HCT116 (cell line): ENCODE data around the gene KCTD17. TPM values are rescaled to one million over a fixed set of nuclear protein-coding genes. Genes with fewer than 3 reads are reported as not detected.

Experiments used
- ATAC-seq: fragments of 200-7000 bp; cut with Tn5 transposase; 2 replicates; pipeline ENCODE4 v1.9.1; 2020; ENCODE audit warnings: mild to moderate bottlenecking, moderate library complexity
- BruUV-seq: library from RNA; stranded (reverse); fragments of 400-500 nt; replicated peaks from 2 replicates; lab custom pipeline; 2021; lab: Mats Ljungman, UMichigan
- CTCF ChIA-PET: fragments of 300-600 bp; sonication (Branson Sonifier 250); formaldehyde crosslinking; loops from one replicate; lab custom pipeline; 2021; ENCODE audit warnings: antibody characterized with exemption; lab: Charles Lee
- POLR2A ChIA-PET: fragments of 300-600, 350-600 bp; sonication (Branson Sonifier 250); formaldehyde crosslinking; loops from one replicate; lab custom pipeline; 2021; ENCODE audit warnings: antibody characterized with exemption; lab: Charles Lee
- RAD21 ChIA-PET, 2 experiments: fragments of 300-600 bp; sonication (Branson Sonifier 250); formaldehyde crosslinking; loops; one replicate each; lab custom pipeline; 2023; ENCODE audit warnings: low total read pairs in 2 of 2; ENCODE audit not compliant: uncharacterized antibody in 2 of 2, unreplicated experiment in 2 of 2, low non-redundant PET in 1 of 2; lab: Charles Lee
- DNase-seq: peaks from one replicate; pipeline ENCODE4 v3.0.0-alpha.2; 2010; ENCODE audit warnings: low read depth, low spot score
- H2AFZ ChIP-seq: fragments of 200-600 bp; shearing (Covaris generic), sonication (generic); 2 replicates; pipeline ENCODE4 v1.6.1; 2017; ENCODE audit warnings: low read depth, mixed run types, mixed read lengths, antibody characterized with exemption, low read length; ENCODE audit not compliant: poor library complexity, severe bottlenecking
- H3K27ac ChIP-seq: 2 replicates; pipeline ENCODE4 v1.5.1; 2012; ENCODE audit warnings: low read depth, low read length
- H3K27me3 ChIP-seq: fragments of 200-600 bp; sonication (generic); 2 replicates; pipeline ENCODE4 v1.6.1; 2016; ENCODE audit warnings: mixed run types, low read length, mixed read lengths; ENCODE audit not compliant: insufficient read depth
- H3K36me3 ChIP-seq, 2 experiments: fragments of 200-500 bp in 1 of 2; fragments of 200-600 bp in 1 of 2; sonication (Bioruptor generic) in 1 of 2; sonication (generic) in 1 of 2; 2 replicates each; pipeline versions ENCODE4 v1.5.1 to v1.6.1; 2014 to 2016; ENCODE audit warnings: low read length in 2 of 2, inconsistent platforms in 1 of 2, mixed read lengths in 1 of 2, mixed run types in 1 of 2; ENCODE audit not compliant: insufficient read depth in 2 of 2, control insufficient read depth in 1 of 2
- H3K4me1 ChIP-seq, 2 experiments: fragments of 200-600 bp in 1 of 2; sonication (generic) in 1 of 2; 2 replicates each; pipeline versions ENCODE4 v1.5.1 to v1.6.1; 2012 to 2017; ENCODE audit warnings: low read length in 2 of 2, inconsistent platforms in 1 of 2, mild to moderate bottlenecking in 1 of 2, mixed read lengths in 1 of 2, mixed run types in 1 of 2, moderate library complexity in 1 of 2; ENCODE audit not compliant: insufficient read depth in 2 of 2, control insufficient read depth in 1 of 2
- H3K4me2 ChIP-seq: fragments of 200-600 bp; sonication (generic); 2 replicates; pipeline ENCODE4 v1.6.1; 2017; ENCODE audit warnings: mixed run types, low read length, mixed read lengths
- H3K4me3 ChIP-seq, 2 experiments: fragments of 200-600 bp in 1 of 2; sonication (generic) in 1 of 2; replicated peaks in 1 of 2; 2 replicates each; pipeline ENCODE4 v1.5.1; 2011 to 2016; ENCODE audit warnings: low read length in 2 of 2, control low read depth in 1 of 2, low read depth in 1 of 2, mild to moderate bottlenecking in 1 of 2, mixed read lengths in 1 of 2, mixed run types in 1 of 2
- H3K79me2 ChIP-seq: fragments of 200-600 bp; sonication (generic); 2 replicates; pipeline ENCODE4 v1.6.1; 2017; ENCODE audit warnings: mild to moderate bottlenecking, mixed run types, low read length, moderate library complexity, mixed read lengths; ENCODE audit not compliant: insufficient read depth
- H3K9ac ChIP-seq: fragments of 200-600 bp; sonication (generic); 2 replicates; pipeline ENCODE4 v1.6.1; 2016; ENCODE audit warnings: low read length, mixed read lengths
- H3K9me2 ChIP-seq: fragments of 200-600 bp; sonication (generic), shearing (Covaris generic); 2 replicates; pipeline ENCODE4 v1.6.1; 2017; ENCODE audit warnings: mixed run types, mild to moderate bottlenecking, moderate library complexity; ENCODE audit not compliant: insufficient read depth
- H3K9me3 ChIP-seq, 2 experiments: fragments of 200-500 bp in 1 of 2; fragments of 200-600 bp in 1 of 2; sonication (Bioruptor generic) in 1 of 2; sonication (generic) in 1 of 2; 2 replicates each; pipeline ENCODE4 v1.6.1; 2014 to 2017; ENCODE audit warnings: low read length in 2 of 2, mixed read lengths in 2 of 2, inconsistent platforms in 1 of 2, low read depth in 1 of 2, mild to moderate bottlenecking in 1 of 2, mixed run types in 1 of 2, moderate library complexity in 1 of 2; ENCODE audit not compliant: control insufficient read depth in 1 of 2, insufficient read depth in 1 of 2
- H4K20me1 ChIP-seq: fragments of 200-600 bp; sonication (generic), shearing (Covaris generic); 2 replicates; pipeline ENCODE4 v1.6.1; 2017; ENCODE audit warnings: mixed run types, mild to moderate bottlenecking, moderate library complexity; ENCODE audit not compliant: insufficient read depth
- ZNF274 ChIP-seq: fragments of 200-500 bp; sonication (Bioruptor generic); IDR thresholded peaks from 2 replicates; pipeline ENCODE4 v1.6.1; 2014; ENCODE audit warnings: mild to moderate bottlenecking, low read depth, low read length, inconsistent platforms
- intact Hi-C: fragments of 100-400 bp; cut with micrococcal nuclease; formaldehyde crosslinking; loops from 2 replicates; pipeline ENCODE4 v1.10.0; 2022
- total RNA-seq: library from RNA; stranded (reverse); gene quantifications from one replicate; pipeline ENCODE4 v1.2.1, GENCODE V29; 2021; ENCODE audit not compliant: unreplicated experiment
- TF ChIP-seq, protein P1 (sequence below): IDR thresholded peaks from 2 replicates; pipeline ENCODE4 v1.6.1; 2012; ENCODE audit warnings: low read depth

Gene KCTD17
- total RNA-seq, 1 experiment from 2014 or later: 23.4 TPM

DNA sequence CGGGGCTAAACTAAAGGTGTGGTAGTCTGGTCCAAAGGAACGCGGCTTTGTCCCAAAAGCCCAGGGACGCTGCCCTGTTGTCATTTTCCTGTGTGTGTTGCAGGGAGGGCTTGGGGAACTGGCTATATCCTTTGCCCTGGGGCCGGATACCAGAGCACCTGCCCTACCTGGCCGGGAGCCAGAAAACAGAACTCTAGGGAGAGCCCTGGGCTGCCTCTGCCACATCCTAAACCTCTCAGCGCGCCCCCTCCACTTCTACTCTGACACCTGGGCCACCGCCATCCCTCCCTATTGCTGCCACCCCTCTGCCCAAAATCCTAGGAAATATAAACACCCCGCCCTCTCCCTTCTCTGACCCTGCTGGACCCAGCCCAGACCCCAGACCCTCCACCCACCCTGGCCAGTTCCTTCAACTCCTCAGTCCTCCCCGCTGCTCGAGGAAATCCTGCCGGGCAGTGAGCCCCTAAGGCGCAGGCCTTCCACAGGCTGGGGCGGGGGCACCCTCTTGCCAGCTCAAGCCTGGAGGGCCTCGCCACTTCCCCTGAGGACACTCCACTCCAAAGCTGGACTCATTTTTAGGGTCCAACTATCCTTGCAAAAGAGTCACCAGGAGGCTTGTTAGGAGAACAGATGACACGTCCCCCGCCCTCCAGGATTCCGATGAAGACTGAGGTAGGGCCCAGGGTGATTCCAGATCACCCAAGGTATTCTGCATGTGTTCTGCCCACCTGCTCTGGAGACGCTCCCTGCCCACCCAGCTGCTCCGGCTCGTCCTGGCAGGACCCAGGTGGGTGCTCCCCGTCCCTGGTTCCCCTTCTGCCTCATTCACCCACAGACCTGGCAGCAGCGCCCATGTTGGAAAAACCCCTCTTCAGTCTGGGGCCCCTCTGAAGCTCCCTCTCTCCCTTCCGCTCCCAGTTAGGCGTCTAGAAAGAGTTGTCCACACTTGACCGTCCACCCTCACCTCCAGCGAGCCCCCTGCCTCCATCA is 12.2 kb downstream of the KCTD17 start:
- ATAC-seq: no peak
- Histone ChIP-seq H3K27me3 (no peaks in the 10 kb centered on the region), H3K36me3 (no peaks in the 10 kb centered on the region; a peak in 1 of 4 replicates), H2AFZ (no peak overlapping the region), H3K27ac (no peak overlapping the region), H3K4me1 (peaks cover 0 to 4% of the 10 kb centered on the region in 2 experiments; a peak in 1 of 4 replicates), H3K4me3 (no peak overlapping the region), H3K4me2 (no peak overlapping the region), H3K9me3 (no peaks in the 10 kb centered on the region), H3K9me2 (no peaks in the 10 kb centered on the region), H4K20me1 (no peaks in the 10 kb centered on the region), H3K9ac (no peak overlapping the region), H3K79me2 (no peaks in the 10 kb centered on the region)
- BruUV-seq: no TSS peak
- no peak for DNase-seq
- ChIA-PET RAD21 (no interaction called here), CTCF (no interaction called here), POLR2A (no interaction called here)
- TF ChIP-seq, protein P1, sequence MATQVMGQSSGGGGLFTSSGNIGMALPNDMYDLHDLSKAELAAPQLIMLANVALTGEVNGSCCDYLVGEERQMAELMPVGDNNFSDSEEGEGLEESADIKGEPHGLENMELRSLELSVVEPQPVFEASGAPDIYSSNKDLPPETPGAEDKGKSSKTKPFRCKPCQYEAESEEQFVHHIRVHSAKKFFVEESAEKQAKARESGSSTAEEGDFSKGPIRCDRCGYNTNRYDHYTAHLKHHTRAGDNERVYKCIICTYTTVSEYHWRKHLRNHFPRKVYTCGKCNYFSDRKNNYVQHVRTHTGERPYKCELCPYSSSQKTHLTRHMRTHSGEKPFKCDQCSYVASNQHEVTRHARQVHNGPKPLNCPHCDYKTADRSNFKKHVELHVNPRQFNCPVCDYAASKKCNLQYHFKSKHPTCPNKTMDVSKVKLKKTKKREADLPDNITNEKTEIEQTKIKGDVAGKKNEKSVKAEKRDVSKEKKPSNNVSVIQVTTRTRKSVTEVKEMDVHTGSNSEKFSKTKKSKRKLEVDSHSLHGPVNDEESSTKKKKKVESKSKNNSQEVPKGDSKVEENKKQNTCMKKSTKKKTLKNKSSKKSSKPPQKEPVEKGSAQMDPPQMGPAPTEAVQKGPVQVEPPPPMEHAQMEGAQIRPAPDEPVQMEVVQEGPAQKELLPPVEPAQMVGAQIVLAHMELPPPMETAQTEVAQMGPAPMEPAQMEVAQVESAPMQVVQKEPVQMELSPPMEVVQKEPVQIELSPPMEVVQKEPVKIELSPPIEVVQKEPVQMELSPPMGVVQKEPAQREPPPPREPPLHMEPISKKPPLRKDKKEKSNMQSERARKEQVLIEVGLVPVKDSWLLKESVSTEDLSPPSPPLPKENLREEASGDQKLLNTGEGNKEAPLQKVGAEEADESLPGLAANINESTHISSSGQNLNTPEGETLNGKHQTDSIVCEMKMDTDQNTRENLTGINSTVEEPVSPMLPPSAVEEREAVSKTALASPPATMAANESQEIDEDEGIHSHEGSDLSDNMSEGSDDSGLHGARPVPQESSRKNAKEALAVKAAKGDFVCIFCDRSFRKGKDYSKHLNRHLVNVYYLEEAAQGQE: no peak
- intact Hi-C loops: no loop called here

- RAD21 ChIA-PET: no interaction called here
- peaks cover 0 to 4% of the 10 kb centered on the region in 2 experiments; a peak in 1 of 4 replicates for H3K4me1 ChIP-seq
- H3K4me2 ChIP-seq: no peak overlapping the region
- CTCF ChIA-PET: no interaction called here
- H3K4me3 ChIP-seq: no peak overlapping the region
- no peak for TF ChIP-seq ZNF274
- H4K20me1 ChIP-seq: no peaks in the 10 kb centered on the region
- ATAC-seq (no peak), DNase-seq (no peak)
- no peaks in the 10 kb centered on the region for H3K79me2 ChIP-seq
- no TSS peak for BruUV-seq
- no peaks in the 10 kb centered on the region for H3K27me3 ChIP-seq
- H3K9ac ChIP-seq: no peak overlapping the region
- H3K9me2 ChIP-seq: no peaks in the 10 kb centered on the region
- intact Hi-C loops: no loop called here
- POLR2A ChIA-PET: no interaction called here
- H3K27ac ChIP-seq: no peak overlapping the region
- H3K36me3 ChIP-seq: no peaks in the 10 kb centered on the region; a peak in 1 of 4 replicates
- H2AFZ ChIP-seq: no peak overlapping the region
- no peaks in the 10 kb centered on the region for H3K9me3 ChIP-seq
Measured at GRCh38 chr22:37064553-37064952, 13.0 kb downstream of the KCTD17 start.
